CD4-positive, alpha-beta T cell treated with Interleukin-10 for 1 hour (primary cell): Measurements from ENCODE around the gene P3H2.

Source experiments
- DNase-seq: peaks from one replicate; pipeline ENCODE4 v3.0.0-alpha.2; 2020

P3H2 gene

GRCh38 chr3:190012314-190012782 lies 108.3 kb downstream of the P3H2 start:
- DNase-seq, result no peak

GRCh38 chr3:190010486-190010885 lies 110.2 kb downstream of the P3H2 start:
- no peak for DNase-seq

- DNase-seq, result no peak
Measured at GRCh38 chr3:190009614-190010013, 111.1 kb downstream of the P3H2 start.

- DNase-seq, result no peak
Measured at GRCh38 chr3:190008432-190008831, 112.3 kb downstream of the P3H2 start.

GRCh38 chr3:190005343-190006113 lies 115.2 kb downstream of the P3H2 start:
- DNase-seq, result no peak

GRCh38 chr3:190004656-190005055 lies 116.0 kb downstream of the P3H2 start:
- no peak for DNase-seq

GRCh38 chr3:190003681-190004123 lies 117.0 kb downstream of the P3H2 start:
- no peak for DNase-seq

- no peak for DNase-seq
Measured at GRCh38 chr3:190003068-190003467, 117.6 kb downstream of the P3H2 start.

GRCh38 chr3:190001426-190001825 lies 119.3 kb downstream of the P3H2 start:
- no peak for DNase-seq

GRCh38 chr3:190000861-190001196 lies 119.9 kb downstream of the P3H2 start:
- no peak for DNase-seq

- no peak for DNase-seq
Measured at GRCh38 chr3:190000187-190000860, 120.4 kb downstream of the P3H2 start.

- DNase-seq, result no peak
Measured at GRCh38 chr3:189999718-190000117, 121.0 kb downstream of the P3H2 start.

- no peak for DNase-seq
Measured at GRCh38 chr3:189995129-189995528, 125.6 kb downstream of the P3H2 start.

- DNase-seq, result no peak
Measured at GRCh38 chr3:189990826-189991225, 129.9 kb downstream of the P3H2 start.

GRCh38 chr3:189988854-189989253 lies 131.8 kb downstream of the P3H2 start:
- no peak for DNase-seq

GRCh38 chr3:189988322-189988721 lies 132.4 kb downstream of the P3H2 start:
- no peak for DNase-seq

- DNase-seq, result no peak
Measured at GRCh38 chr3:189985948-189986347, 134.7 kb downstream of the P3H2 start.

- no peak for DNase-seq
Measured at GRCh38 chr3:189983612-189984011, 137.1 kb downstream of the P3H2 start.

GRCh38 chr3:189982321-189982945 lies 138.3 kb downstream of the P3H2 start:
- DNase-seq, result no peak

GRCh38 chr3:189981668-189982067 lies 139.0 kb downstream of the P3H2 start:
- DNase-seq, result no peak

GRCh38 chr3:189978753-189979152 lies 141.9 kb downstream of the P3H2 start:
- no peak for DNase-seq

GRCh38 chr3:189977174-189977573 lies 143.5 kb downstream of the P3H2 start:
- no peak for DNase-seq

GRCh38 chr3:189975391-189975990 lies 145.2 kb downstream of the P3H2 start:
- no peak for DNase-seq

GRCh38 chr3:189974359-189974758 lies 146.3 kb downstream of the P3H2 start:
- no peak for DNase-seq
